Fibroblast of skin of back (primary cell): ENCODE measurements around the gene B4GALT2.
A peak's percentile ranks its signal among the peaks of the same experiment; 100 is the strongest.

ENCODE experiments used
- DNase-seq: peaks from one replicate; pipeline ENCODE4 v3.0.0-alpha.2; 2013

Gene B4GALT2

GRCh38 chr1:44031252-44032169, 52.5 kb downstream of the B4GALT2 start, which contains the start of gene SLC6A9:
TSS of gene SLC6A9 (minus strand) at chr1:44031462. CDS start at chr1:44024277, 7,185 bp downstream.
- peak; percentile 89 for DNase-seq

- DNase-seq, result no peak
Observed at GRCh38 chr1:44032170-44032790, 53.3 kb downstream of the B4GALT2 start.

GRCh38 chr1:44033041-44033575, 54.1 kb downstream of the B4GALT2 start:
- no peak for DNase-seq

GRCh38 chr1:44033756-44034155, 54.7 kb downstream of the B4GALT2 start:
- no peak for DNase-seq

GRCh38 chr1:44034423-44034822, 55.4 kb downstream of the B4GALT2 start:
- no peak for DNase-seq

- DNase-seq, result no peak
Observed at GRCh38 chr1:44034976-44035716, 56.1 kb downstream of the B4GALT2 start.

GRCh38 chr1:44035726-44036408, 56.9 kb downstream of the B4GALT2 start:
- no peak for DNase-seq

- DNase-seq, result peak; percentile 77
Observed at GRCh38 chr1:44036409-44037139, 57.6 kb downstream of the B4GALT2 start.

GRCh38 chr1:44037154-44037553, 58.1 kb downstream of the B4GALT2 start:
- no peak for DNase-seq

GRCh38 chr1:44038876-44039657, 60.1 kb downstream of the B4GALT2 start:
- peak; percentile 65 for DNase-seq

GRCh38 chr1:44040418-44040817, 61.4 kb downstream of the B4GALT2 start:
- DNase-seq, result no peak
